ENCODE results near the gene KCNJ1.

The KCNJ1 gene

GRCh38 chr11:128868841-128869671 is 2.0 kb upstream of the KCNJ1 start:
- TF ChIP-seq CTCF (IDR thresholded peaks at IDR 0.05; ENCODE audit: control extremely low read depth, extremely low read depth, low read depth, missing control alignments), result no peak

GRCh38 chr11:128865490-128865889 is 1.6 kb downstream of the KCNJ1 start:
- DNase-seq (ENCODE audit: extremely low spot score), result no peak
- POLR2A ChIA-PET, result no interaction called here
- TF ChIP-seq CTCF (IDR thresholded peaks at IDR 0.05; ENCODE audit: control extremely low read depth, extremely low read depth, low read depth, missing control alignments), result no peak
- CTCF ChIA-PET, result interaction anchor here (0.7 to 2.2 kb wide), 2 partner anchors 17 to 35 kb away, joined by 3 to 6 read pairs; no protein-coding TSS in a partner anchor

More at GRCh38 chr11:128868841-128869671, 2.0 kb upstream of the KCNJ1 start:
- no peak for DNase-seq (ENCODE audit: extremely low spot score)
- ChIA-PET POLR2A (no interaction called here), CTCF (interaction anchor here (1.2 to 2.1 kb wide), 5 partner anchors 10 to 87 kb away, joined by 3 to 6 read pairs (median 4); no protein-coding TSS in a partner anchor)

- no peak for TF ChIP-seq CTCF (IDR thresholded peaks at IDR 0.05; ENCODE audit: control extremely low read depth, extremely low read depth, low read depth, missing control alignments)
- ChIA-PET POLR2A (no interaction called here), CTCF (interaction anchor here (1.0 to 2.9 kb wide), 4 partner anchors 22 to 706 kb away, joined by 3 to 15 read pairs (median 8); no protein-coding TSS in a partner anchor)
- no peak for DNase-seq (ENCODE audit: extremely low spot score)
Observed at GRCh38 chr11:128862908-128863660, 4.0 kb downstream of the KCNJ1 start.

GRCh38 chr11:128862406-128862805 is 4.7 kb downstream of the KCNJ1 start:
- TF ChIP-seq CTCF (IDR thresholded peaks at IDR 0.05; ENCODE audit: control extremely low read depth, extremely low read depth, low read depth, missing control alignments), result no peak
- POLR2A ChIA-PET, result no interaction called here
- CTCF ChIA-PET, result interaction anchor here (1.0 to 2.9 kb wide), 3 partner anchors 23 to 705 kb away, joined by 4 to 15 read pairs (median 11); no protein-coding TSS in a partner anchor
- DNase-seq (ENCODE audit: extremely low spot score), result no peak

- DNase-seq (ENCODE audit: extremely low spot score), result no peak
- ChIA-PET CTCF (interaction anchor here (0.9 to 2.9 kb wide), 15 partner anchors 10 to 704 kb away, joined by 3 to 15 read pairs (median 4); no protein-coding TSS in a partner anchor), POLR2A (no interaction called here)
- no peak for TF ChIP-seq CTCF (IDR thresholded peaks at IDR 0.05; ENCODE audit: control extremely low read depth, extremely low read depth, low read depth, missing control alignments)
Observed at GRCh38 chr11:128860571-128861361, 6.3 kb downstream of the KCNJ1 start.
